H9 (cell line): ENCODE results near the gene SNAP25. TPM values are rescaled to one million over a fixed set of nuclear protein-coding genes. Genes with fewer than 3 reads are reported as not detected.

ENCODE experiments used
- DNase-seq: peaks from one replicate; pipeline ENCODE4 v3.0.0-alpha.2; 2017
- H2AFZ ChIP-seq: one replicate; pipeline ENCODE4 v1.6.1; 2013; ENCODE audit warnings: mild to moderate bottlenecking, low read length, control low read depth, moderate library complexity
- H2AK5ac ChIP-seq: 2 replicates; pipeline ENCODE4 v1.6.1; 2013; ENCODE audit warnings: low read length, control low read depth, mixed read lengths; ENCODE audit not compliant: insufficient read length
- H2BK120ac ChIP-seq: one replicate; pipeline ENCODE4 v1.6.1; 2013; ENCODE audit warnings: low read depth, mild to moderate bottlenecking, low read length, control low read depth, inconsistent platforms; ENCODE audit not compliant: poor library complexity, severe bottlenecking
- H2BK12ac ChIP-seq: 2 replicates; pipeline ENCODE4 v1.6.1; 2013; ENCODE audit warnings: low read length, control low read depth, mixed read lengths, low read depth; ENCODE audit not compliant: insufficient read length
- H2BK15ac ChIP-seq: 2 replicates; pipeline ENCODE4 v1.6.1; 2013; ENCODE audit warnings: low read depth, low read length, control low read depth
- H2BK20ac ChIP-seq: one replicate; pipeline ENCODE4 v1.6.1; 2013; ENCODE audit warnings: low read depth, mild to moderate bottlenecking, low read length, control low read depth, inconsistent platforms; ENCODE audit not compliant: poor library complexity, severe bottlenecking
- H2BK5ac ChIP-seq: 2 replicates; pipeline ENCODE4 v1.6.1; 2013; ENCODE audit warnings: low read length, control low read depth, mixed read lengths; ENCODE audit not compliant: insufficient read length
- H3K14ac ChIP-seq: 2 replicates; pipeline ENCODE4 v1.6.1; 2013; ENCODE audit warnings: low read length, control low read depth; ENCODE audit not compliant: insufficient read depth
- H3K18ac ChIP-seq: 2 replicates; pipeline ENCODE4 v1.6.1; 2013; ENCODE audit warnings: low read depth, mild to moderate bottlenecking, mixed read lengths, low read length, control low read depth; ENCODE audit not compliant: insufficient read length
- H3K23ac ChIP-seq: 2 replicates; pipeline ENCODE4 v1.6.1; 2013; ENCODE audit warnings: low read length, control low read depth, mixed read lengths, low read depth; ENCODE audit not compliant: insufficient read length
- H3K23me2 ChIP-seq: 2 replicates; pipeline ENCODE4 v1.6.1; 2013; ENCODE audit warnings: low read depth, mild to moderate bottlenecking, mixed read lengths, low read length, control low read depth; ENCODE audit not compliant: insufficient read length, poor library complexity, severe bottlenecking
- H3K27ac ChIP-seq: 2 replicates; pipeline ENCODE4 v1.5.1; 2013; ENCODE audit warnings: low read length, control low read depth, mixed read lengths, low read depth; ENCODE audit not compliant: insufficient read length
- H3K27me3 ChIP-seq: 2 replicates; pipeline ENCODE4 v1.6.1; 2013; ENCODE audit warnings: low read length, control low read depth, inconsistent platforms; ENCODE audit not compliant: insufficient read depth
- H3K4ac ChIP-seq: 2 replicates; pipeline ENCODE4 v1.6.1; 2013; ENCODE audit warnings: low read depth, mild to moderate bottlenecking, control low read depth, inconsistent platforms, low read length, moderate library complexity
- H3K4me1 ChIP-seq: 2 replicates; pipeline ENCODE4 v1.6.1; 2013; ENCODE audit warnings: low read length, control low read depth, inconsistent platforms; ENCODE audit not compliant: insufficient read depth
- H3K4me2 ChIP-seq: 2 replicates; pipeline ENCODE4 v1.6.1; 2013; ENCODE audit warnings: low read length, control low read depth, mixed read lengths; ENCODE audit not compliant: insufficient read length, insufficient read depth
- H3K56ac ChIP-seq: 2 replicates; pipeline ENCODE4 v1.6.1; 2013; ENCODE audit warnings: low read depth, mild to moderate bottlenecking, mixed read lengths, low read length, control low read depth; ENCODE audit not compliant: insufficient read length
- H3K79me1 ChIP-seq: 2 replicates; pipeline ENCODE4 v1.6.1; 2013; ENCODE audit warnings: low read depth, mild to moderate bottlenecking, moderate library complexity, low read length, control low read depth, inconsistent platforms; ENCODE audit not compliant: insufficient read depth, poor library complexity, severe bottlenecking
- H3K79me2 ChIP-seq: 2 replicates; pipeline ENCODE4 v1.6.1; 2013; ENCODE audit warnings: low read length, control low read depth, inconsistent platforms; ENCODE audit not compliant: insufficient read depth
- H3K9ac ChIP-seq: 2 replicates; pipeline ENCODE4 v1.6.1; 2013; ENCODE audit warnings: low read length, control low read depth, mixed read lengths; ENCODE audit not compliant: insufficient read length; ENCODE audit errors: extremely low read depth
- H3K9me3 ChIP-seq: one replicate; pipeline ENCODE4 v1.6.1; 2013; ENCODE audit warnings: low read depth, low read length, inconsistent platforms; ENCODE audit not compliant: control insufficient read depth
- H3T11ph ChIP-seq: one replicate; pipeline ENCODE4 v1.6.1; 2013; ENCODE audit warnings: mild to moderate bottlenecking, low read length, control low read depth, inconsistent platforms
- H4K20me1 ChIP-seq: one replicate; pipeline ENCODE4 v1.6.1; 2013; ENCODE audit not compliant: control insufficient read depth, insufficient read length, insufficient read depth
- H4K5ac ChIP-seq: 2 replicates; pipeline ENCODE4 v1.6.1; 2013; ENCODE audit warnings: low read depth, mild to moderate bottlenecking, mixed read lengths, low read length, control low read depth; ENCODE audit not compliant: insufficient read length
- H4K8ac ChIP-seq: replicated peaks from 2 replicates; pipeline ENCODE4 v1.6.1; 2013; ENCODE audit warnings: low read length, control low read depth, mixed read lengths, low read depth; ENCODE audit not compliant: insufficient read length
- H4K91ac ChIP-seq: 2 replicates; pipeline ENCODE4 v1.6.1; 2013; ENCODE audit warnings: low read depth, mild to moderate bottlenecking, moderate library complexity, mixed read lengths, low read length, control low read depth; ENCODE audit not compliant: insufficient read length
- H3K27ac Mint-ChIP-seq, 3 experiments: 2 replicates in 2 of 3; 3 replicates in 1 of 3; pipeline ENCODE4 v1.8.0; 2020 to 2021; ENCODE audit warnings: mixed read lengths in 3 of 3, mild to moderate bottlenecking in 1 of 3, moderate library complexity in 1 of 3
- H3K27me3 Mint-ChIP-seq: 2 replicates; pipeline ENCODE4 v1.8.0; 2021; ENCODE audit warnings: low read depth, mild to moderate bottlenecking, moderate library complexity, mixed read lengths
- H3K36me3 Mint-ChIP-seq, 3 experiments: 2 replicates in 2 of 3; 3 replicates in 1 of 3; pipeline ENCODE4 v1.8.0; 2020 to 2021; ENCODE audit warnings: low read depth in 3 of 3, mixed read lengths in 3 of 3; ENCODE audit not compliant: insufficient read depth in 1 of 3
- H3K4me1 Mint-ChIP-seq, 2 experiments: 2 replicates each; pipeline ENCODE4 v1.8.0; 2020; ENCODE audit warnings: mixed read lengths in 2 of 2
- H3K4me3 Mint-ChIP-seq, 2 experiments: 2 replicates in 1 of 2; 3 replicates in 1 of 2; pipeline ENCODE4 v1.8.0; 2020 to 2021; ENCODE audit warnings: mild to moderate bottlenecking in 2 of 2, mixed read lengths in 2 of 2, moderate library complexity in 1 of 2
- H3K9me3 Mint-ChIP-seq, 2 experiments: 2 replicates in 1 of 2; 3 replicates in 1 of 2; pipeline ENCODE4 v1.8.0; 2020; ENCODE audit warnings: mild to moderate bottlenecking in 2 of 2, mixed read lengths in 2 of 2, moderate library complexity in 1 of 2
- CTCF ChIP-seq: fragments of 200-600 bp; sonication (generic); conservative IDR thresholded peaks from 3 replicates; pipeline ENCODE4 v1.8.0; 2021; ENCODE audit warnings: antibody characterized with exemption, mild to moderate bottlenecking
- WGBS: extraction: QIAGEN DNeasy Blood & Tissue Kit; methylation state at CpG from one replicate; pipeline ENCODE4 v1.1.7; 2013; ENCODE audit warnings: missing lambda C conversion rate, low lambda C conversion rate, mixed read lengths; ENCODE audit not compliant: insufficient read length; ENCODE audit errors: extremely low coverage; 5-methylcytosine and 5-hydroxymethylcytosine counted together
- total RNA-seq: library from RNA; stranded (reverse); gene quantifications from 2 replicates; pipeline ENCODE4 v1.2.1, GENCODE V29; 2021

SNAP25 gene
- total RNA-seq, 1 experiment from 2014 or later, result 0.13 TPM

GRCh38 chr20:10250902-10251301 lies 32.3 kb downstream of the SNAP25 start:
- Histone ChIP-seq H3K79me2 (no peaks in the 10 kb centered on the region), H3K23ac (no peak overlapping the region), H3K27ac (no peak overlapping the region), H3K9ac (no peak overlapping the region), H3K14ac (no peak overlapping the region), H2BK12ac (no peak overlapping the region), H2BK120ac (no peak overlapping the region), H4K91ac (no peak overlapping the region), H4K5ac (no peak overlapping the region), H3K4ac (no peak overlapping the region), H2AFZ (no peak overlapping the region), H3K79me1 (no peaks in the 10 kb centered on the region), H2BK5ac (no peak overlapping the region), H3K23me2 (no peaks in the 10 kb centered on the region), H3K9me3 (no peaks in the 10 kb centered on the region), H4K8ac (no peak overlapping the region), H3K27me3 (no peaks in the 10 kb centered on the region), H3K56ac (no peak overlapping the region), H4K20me1 (no peaks in the 10 kb centered on the region), H2BK15ac (no peak overlapping the region), H3T11ph (no peak overlapping the region), H3K4me1 (peaks cover 5% of the 10 kb centered on the region; the same call in 1 of the 2 replicates), H3K18ac (no peak overlapping the region), H2BK20ac (no peak overlapping the region), H2AK5ac (no peak overlapping the region), H3K4me2 (no peak overlapping the region)
- no peaks in the 10 kb centered on the region for H3K36me3 Mint-ChIP-seq
- no peak overlapping the region for H3K27ac Mint-ChIP-seq
- no peak overlapping the region for H3K4me3 Mint-ChIP-seq
- no peak for DNase-seq
- H3K4me1 Mint-ChIP-seq, result peaks cover 31 to 35% of the 10 kb centered on the region in 2 experiments
- TF ChIP-seq CTCF, result no peak
- no peaks in the 10 kb centered on the region for H3K9me3 Mint-ChIP-seq
- H3K27me3 Mint-ChIP-seq, result no peaks in the 10 kb centered on the region
- no CpG with 5 or more reads among the region's 5 CpGs for WGBS
